Measurements from ENCODE around the gene PPP4R3B. TPM values are rescaled to one million over a fixed set of nuclear protein-coding genes. Genes with fewer than 3 reads are reported as not detected.

The PPP4R3B gene
- total and polyA plus RNA-seq, 2 of the 13 experiments (the other 11 are each of a cell fraction or from before 2014, with no cell fraction given) = 24.2 to 53.0 TPM

DNA sequence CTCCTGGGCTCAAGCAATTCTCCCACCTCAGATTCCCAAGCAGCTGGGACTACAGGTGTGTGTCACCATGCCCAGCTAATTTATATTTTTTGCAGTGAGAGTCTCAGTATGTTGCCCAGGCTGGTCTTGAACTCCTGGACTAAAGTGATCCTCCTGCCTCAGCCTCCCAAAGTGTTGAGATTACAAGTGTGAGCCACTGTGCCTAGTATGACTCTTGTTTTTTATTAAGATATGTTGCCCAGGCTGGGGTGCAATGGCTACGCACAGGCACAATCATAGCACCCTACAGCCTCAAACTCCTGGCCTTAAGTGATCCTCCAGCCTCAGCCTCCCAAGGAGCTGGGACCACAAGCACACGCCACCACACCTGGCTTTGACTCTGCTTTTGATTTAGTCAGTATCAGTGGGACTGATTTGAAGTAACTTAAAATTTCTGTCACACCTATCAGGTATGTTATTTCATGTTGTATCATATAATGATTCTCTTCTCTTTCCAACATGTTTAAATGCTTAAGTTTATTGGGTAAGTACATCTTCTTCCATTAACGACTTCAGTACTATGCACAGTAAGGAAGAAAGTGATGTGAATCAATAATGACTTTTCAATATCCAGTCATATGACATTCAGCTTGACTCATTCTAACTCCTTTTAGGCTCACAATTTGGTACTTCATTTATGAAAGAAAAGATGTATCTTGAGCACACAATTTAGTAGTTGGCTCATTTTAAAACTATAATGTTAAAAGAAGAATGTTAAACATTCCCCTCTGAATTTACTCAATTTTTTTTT lies 6.3 kb downstream of the PPP4R3B start:
- Histone ChIP-seq H3K36me3 (replicated peaks in 1 of 2; ENCODE audit: control insufficient read depth in 1 of 2, insufficient read depth in 2 of 2, low read length in 2 of 2) (peaks cover 2 to 37% of the 10 kb centered on the region in 2 experiments; a peak in 4 of 5 replicates), H3K79me2 (ENCODE audit: insufficient read depth, low read length) (peaks cover 64% of the 10 kb centered on the region), H3K27ac (ENCODE audit: extremely low read length, insufficient read depth, low read length) (no peak overlapping the region), H3K9me3 (ENCODE audit: low read length) (no peaks in the 10 kb centered on the region), H3K4me1 (ENCODE audit: insufficient read depth, low read length) (peaks cover 45% of the 10 kb centered on the region), H3K4me3 (replicated peaks in 1 of 3; ENCODE audit: insufficient read depth in 1 of 3, low read depth in 2 of 3, low read length in 3 of 3) (no peak overlapping the region), H3K27me3 (ENCODE audit: control insufficient read depth in 1 of 2, insufficient read depth in 2 of 2, low read length in 2 of 2) (no peaks in the 10 kb centered on the region), H3K4me2 (ENCODE audit: low read depth, low read length) (no peak overlapping the region), H4K20me1 (ENCODE audit: insufficient read depth, low read length) (peaks cover 8% of the 10 kb centered on the region; the same call in 1 of the 2 replicates), H2AFZ (ENCODE audit: low read length) (no peak overlapping the region), H3K9ac (ENCODE audit: insufficient read depth, low read depth, low read length) (no peak overlapping the region)
- FAIRE-seq (no peak), ATAC-seq (peak; percentile 17; the same call in 1 of the 3 replicates), DNase-seq (ENCODE audit: low spot score) (no peak)
- ChIA-PET CTCF (ENCODE audit: low intra/inter-chr PET ratio, low total read pairs) (no interaction called here), POLR2A (no interaction called here)
- intact Hi-C loops (cut with micrococcal nuclease; ENCODE audit: unreplicated experiment) = no loop called here
- no peak for TF ChIP-seq ZNF275 (CRISPR knock-in tag; IDR thresholded peaks at IDR 0.05; ENCODE audit: borderline replicate concordance)
- peak; percentile 17 to 26; a peak in 1 of 4 replicates for TF ChIP-seq POLR2A (IDR thresholded peaks at IDR 0.05; ENCODE audit: insufficient read depth in 1 of 2, low read depth in 2 of 2, low read length in 2 of 2)
- TF ChIP-seq KLF11 (CRISPR knock-in tag; IDR thresholded peaks at IDR 0.05) = no peak
- TF ChIP-seq YEATS2 (CRISPR knock-in tag; IDR thresholded peaks at IDR 0.05; ENCODE audit: borderline replicate concordance) = no peak
- TF ChIP-seq ONECUT2 (CRISPR knock-in tag; IDR thresholded peaks at IDR 0.05) = no peak
- peak; percentile 90 for TF ChIP-seq ZNF770 (CRISPR knock-in tag; IDR thresholded peaks at IDR 0.05)
- no peak for TF ChIP-seq ZNF331 (CRISPR knock-in tag; IDR thresholded peaks at IDR 0.05)
- peak; percentile 27; the same call in 1 of the 2 replicates for TF ChIP-seq RCOR2 (CRISPR knock-in tag; IDR thresholded peaks at IDR 0.05)
- TF ChIP-seq RXRA (CRISPR knock-in tag; IDR thresholded peaks at IDR 0.05) = no peak
- no peak for TF ChIP-seq SOX5 (CRISPR knock-in tag; IDR thresholded peaks at IDR 0.05; ENCODE audit: borderline replicate concordance)
- TF ChIP-seq ZNF180 (CRISPR knock-in tag; IDR thresholded peaks at IDR 0.05; ENCODE audit: borderline replicate concordance, low read depth) = no peak
- in situ Hi-C loops (cut with HindIII; ENCODE audit: extremely low pct_ligation_motif_present, low pct_unique_long_range_greater_than_20kb) = no loop called here
- BruUV-seq (replicated peaks) = no TSS peak
- 97% methylated on average over 3 of the region's 3 CpGs for WGBS (ENCODE audit: low lambda C conversion rate)
